HTERT RPE-1 (cell line): ENCODE data around the gene EML3.
"Not testable (repeated sequence)": the region's sequence is repeated elsewhere in the genome, so short reads cannot be mapped to it uniquely, and the experiment has no call there.

Source experiments
- in situ Hi-C: fragments of 300-500 bp; cut with MboI; formaldehyde crosslinking; loops from 4 replicates; pipeline ENCODE4 v1.14.3; 2020; ENCODE audit warnings: low sequenced_read_pairs

The EML3 gene

DNA sequence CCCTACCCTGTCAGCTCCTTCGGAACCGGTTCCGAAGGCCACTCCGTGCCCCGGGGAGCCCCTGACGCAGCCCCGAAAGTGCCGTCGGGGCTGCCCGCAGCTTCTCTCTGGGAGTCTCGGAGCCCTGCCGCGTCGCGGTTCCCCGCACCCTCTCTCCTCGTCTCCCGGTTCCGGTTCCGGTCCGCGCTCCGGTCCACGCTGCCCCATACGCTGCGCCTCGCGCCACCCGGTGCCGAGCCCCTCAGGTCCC, 11.5 kb downstream of the EML3 start:
- in situ Hi-C loops: no loop called here

GRCh38 chr11:62600367-62601121, 12.0 kb downstream of the EML3 start:
- in situ Hi-C loops: no loop called here

DNA sequence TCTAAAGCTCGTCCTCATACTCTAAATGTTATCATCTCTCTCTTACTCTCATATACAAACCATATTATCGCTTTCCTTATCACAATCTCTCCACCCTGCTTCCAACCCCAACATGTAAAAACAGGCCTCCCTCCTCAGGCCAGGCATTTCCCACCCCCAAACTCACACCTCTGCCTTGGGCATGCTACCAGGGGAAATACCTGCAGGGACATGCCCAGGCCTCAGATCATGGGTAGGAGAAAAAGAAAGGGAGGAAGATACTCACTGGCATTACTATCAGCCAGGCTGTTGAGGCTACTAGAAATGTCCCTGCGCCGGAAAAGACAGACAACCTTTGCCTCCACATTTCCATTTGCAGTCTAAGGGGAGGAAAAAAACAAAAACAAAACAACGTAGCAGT, 12.7 kb downstream of the EML3 start:
- in situ Hi-C loops: no loop called here

- in situ Hi-C loops: no loop called here
These were observed 13.4 kb downstream of the EML3 start for GRCh38 chr11:62599069-62599696.

- in situ Hi-C loops: no loop called here
These were observed 17.5 kb downstream of the EML3 start for GRCh38 chr11:62595124-62595523.

DNA sequence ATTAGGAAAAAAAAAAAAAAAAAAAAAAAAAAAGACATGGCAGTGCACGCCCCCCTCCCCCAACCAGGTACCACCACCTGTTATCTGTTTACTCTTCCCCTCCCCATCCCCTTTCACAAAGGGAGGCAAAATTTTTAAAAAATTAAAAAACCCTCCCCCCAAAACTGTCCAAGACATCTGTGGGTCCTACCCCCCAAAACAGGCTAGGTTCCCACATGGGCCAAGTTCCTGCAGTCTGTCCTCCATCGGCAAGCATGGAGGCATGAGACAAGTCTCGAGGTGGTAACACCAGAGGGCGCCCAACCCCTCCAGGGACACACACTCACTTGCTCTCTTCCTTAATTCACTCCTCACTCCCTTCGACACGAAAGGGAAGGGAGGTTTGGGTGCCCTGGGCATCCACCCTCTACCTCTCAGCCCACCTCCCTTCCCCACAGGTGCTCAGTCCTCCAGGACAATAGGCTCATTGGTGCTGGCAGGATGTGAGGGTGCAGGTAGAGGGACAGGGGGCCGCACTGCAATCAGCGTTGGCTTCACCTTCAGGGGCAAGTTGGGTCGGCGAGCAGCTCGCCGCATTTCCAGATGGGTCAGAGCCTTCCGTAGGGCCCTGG, 19.0 kb downstream of the EML3 start:
- in situ Hi-C loops: no loop called here

GRCh38 chr11:62592989-62593421, 19.6 kb downstream of the EML3 start:
- in situ Hi-C loops: no loop called here

DNA sequence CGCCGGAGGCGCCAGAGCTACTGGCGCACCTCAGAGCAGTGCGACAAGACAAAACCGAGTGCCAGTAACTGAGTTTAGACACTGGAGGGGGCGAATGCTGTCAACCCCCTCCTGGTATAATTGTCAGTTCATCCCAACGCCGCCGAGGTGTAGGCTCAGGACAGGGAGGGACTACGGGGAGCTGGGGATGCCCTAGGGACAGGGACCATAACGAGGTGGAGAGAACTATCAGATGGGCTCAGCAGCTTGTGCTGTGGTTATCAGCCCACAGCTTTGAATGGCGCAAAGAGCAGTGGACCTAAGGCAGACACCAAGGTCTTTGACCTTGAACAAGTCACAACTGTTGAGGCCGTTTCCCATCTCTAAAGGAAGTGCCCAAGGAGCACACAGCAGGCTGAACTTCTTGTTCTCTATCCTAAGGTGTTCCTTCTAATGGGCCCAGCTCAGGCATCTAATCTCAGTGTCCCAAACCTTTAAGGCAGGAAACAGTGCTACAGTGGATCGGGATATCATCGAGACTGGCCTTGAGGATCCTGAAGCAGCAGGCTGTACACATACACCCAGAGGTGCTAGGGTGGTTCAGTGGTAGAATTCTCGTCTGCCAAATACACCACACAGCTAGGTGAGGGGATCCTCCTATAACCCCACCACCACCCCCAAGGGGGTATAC, 20.3 kb downstream of the EML3 start:
- in situ Hi-C loops: no loop called here

DNA sequence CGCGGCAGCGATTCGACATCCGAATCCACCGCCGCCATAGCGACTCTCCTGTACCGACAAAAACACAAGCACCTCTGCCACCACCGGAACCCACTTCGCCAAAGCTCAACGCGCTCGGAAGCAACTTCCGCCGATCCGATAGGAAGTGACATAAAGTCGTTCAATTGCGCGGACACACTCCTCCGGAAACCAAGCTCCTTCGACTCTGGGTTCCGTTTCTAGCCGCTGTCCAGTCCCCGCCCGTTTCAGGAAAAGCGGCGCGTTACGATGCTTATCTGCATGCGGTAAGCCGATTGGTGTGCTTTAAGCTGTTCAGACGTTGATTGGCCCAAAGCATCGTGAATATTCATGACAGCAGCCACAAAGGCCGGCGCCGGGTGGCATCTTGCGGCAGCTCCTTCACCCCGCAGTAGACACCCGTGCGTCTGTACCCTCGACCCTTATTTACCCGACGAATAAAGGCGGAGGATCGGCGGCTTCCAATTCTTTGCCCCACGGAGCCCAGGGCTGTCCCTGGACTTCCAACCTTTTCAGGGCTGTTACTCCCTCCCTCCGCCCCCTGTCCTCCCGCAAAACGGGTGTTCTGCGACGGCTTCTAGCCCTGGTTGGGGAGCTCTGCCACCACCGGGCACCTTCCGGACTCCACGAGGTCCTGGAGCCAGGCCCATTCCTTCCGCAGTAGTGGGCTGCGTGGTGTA, 21.0 kb downstream of the EML3 start, which contains the start of gene TUT1:
TUT1 (minus strand) TSS at position 76 of the 698 bp plus-strand sequence; CDS start at position 38, 38 bp downstream.
- in situ Hi-C loops: no loop called here

DNA sequence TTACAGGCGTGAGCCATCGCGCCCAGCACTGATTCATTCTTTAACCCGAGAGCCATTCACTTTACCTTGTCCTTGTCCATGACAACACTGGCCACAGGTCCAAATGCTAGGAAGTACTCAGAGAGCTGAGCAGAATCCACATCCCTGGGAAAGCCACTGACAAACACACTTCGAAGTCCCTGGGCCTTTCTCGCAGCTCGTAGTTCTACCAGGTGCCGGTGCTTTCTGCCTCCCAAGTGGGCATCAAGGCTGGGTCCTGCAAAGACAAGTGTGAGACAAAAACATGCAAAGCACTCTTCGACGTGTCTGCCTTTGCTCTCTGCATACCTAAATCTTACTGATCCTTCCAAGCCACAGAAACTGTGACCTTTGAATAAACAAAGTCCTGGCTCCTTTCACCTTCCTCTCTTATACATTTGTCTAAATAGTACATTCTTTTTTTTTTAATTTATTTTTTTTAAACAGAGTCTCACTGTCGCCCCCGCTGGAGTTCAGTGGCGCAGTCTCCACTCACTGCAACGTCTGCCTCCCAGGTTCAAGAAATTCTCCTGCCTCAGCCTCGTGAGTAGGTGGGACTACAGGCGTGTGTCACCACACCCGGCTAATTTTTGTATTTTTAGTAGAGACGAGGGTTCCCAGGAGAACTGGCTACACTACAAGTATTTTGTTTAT, 23.5 kb downstream of the EML3 start:
- in situ Hi-C loops: no loop called here

- in situ Hi-C loops: not testable (repeated sequence)
These were observed 27.2 kb downstream of the EML3 start for GRCh38 chr11:62585356-62585755.

- in situ Hi-C loops: not testable (repeated sequence)
These were observed 30.8 kb downstream of the EML3 start for GRCh38 chr11:62581735-62582134.

DNA sequence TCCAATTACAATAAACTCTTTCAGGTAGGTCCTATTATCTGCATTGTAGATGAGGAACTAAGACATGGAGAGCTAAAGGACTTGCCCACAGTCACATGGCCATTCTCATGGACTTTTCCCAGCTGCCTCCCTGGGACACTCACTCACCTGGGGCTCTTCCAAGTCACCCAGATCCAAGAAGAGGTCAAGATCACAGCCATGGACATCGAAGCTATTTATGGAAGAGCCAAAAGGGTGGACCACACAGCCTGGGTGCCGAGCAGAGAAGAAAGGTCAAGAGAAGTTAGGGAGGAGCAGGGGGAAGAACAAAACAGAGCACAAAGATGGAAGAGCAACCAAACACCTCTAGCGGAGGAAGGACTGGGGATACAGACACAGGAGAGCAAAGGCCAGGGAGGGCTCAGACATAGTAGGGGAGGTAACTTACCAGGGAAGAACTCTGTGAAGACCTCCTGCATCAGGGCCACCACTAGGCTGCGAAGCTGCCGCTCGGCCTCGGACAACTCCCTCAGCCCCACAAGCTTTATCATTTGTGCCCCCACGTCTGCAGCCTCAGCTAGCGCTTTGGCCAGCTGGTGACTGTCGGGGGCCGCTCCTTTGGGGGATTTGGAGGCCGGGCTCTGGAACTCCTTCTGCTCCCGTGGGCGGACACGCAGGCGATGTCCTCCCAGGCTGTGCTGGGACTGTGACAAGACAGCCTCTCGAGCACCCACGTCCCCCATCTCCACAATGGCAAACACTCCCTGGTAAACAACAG, 31.4 kb downstream of the EML3 start:
- in situ Hi-C loops: no loop called here

DNA sequence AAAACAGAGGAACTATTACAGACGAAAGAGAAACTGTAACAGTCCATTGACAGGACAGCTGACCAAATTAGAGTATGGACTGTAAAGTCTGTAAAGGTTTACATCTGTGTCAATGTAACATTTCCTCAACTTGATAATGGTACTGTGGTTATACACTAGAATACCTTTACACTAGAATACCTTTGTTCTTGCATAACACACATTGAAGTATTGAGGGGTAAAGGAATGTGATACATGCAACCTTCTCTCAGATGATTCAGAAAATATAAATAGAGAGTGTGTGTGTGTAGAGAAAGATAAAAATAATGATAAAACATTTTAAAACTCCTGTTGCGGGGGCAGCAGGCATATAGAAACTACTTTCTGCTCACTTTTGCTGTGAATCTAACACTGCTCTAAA, 33.3 kb downstream of the EML3 start:
- in situ Hi-C loops: no loop called here

- in situ Hi-C loops: no loop called here
These were observed 34.0 kb downstream of the EML3 start for GRCh38 chr11:62578541-62578940.

DNA sequence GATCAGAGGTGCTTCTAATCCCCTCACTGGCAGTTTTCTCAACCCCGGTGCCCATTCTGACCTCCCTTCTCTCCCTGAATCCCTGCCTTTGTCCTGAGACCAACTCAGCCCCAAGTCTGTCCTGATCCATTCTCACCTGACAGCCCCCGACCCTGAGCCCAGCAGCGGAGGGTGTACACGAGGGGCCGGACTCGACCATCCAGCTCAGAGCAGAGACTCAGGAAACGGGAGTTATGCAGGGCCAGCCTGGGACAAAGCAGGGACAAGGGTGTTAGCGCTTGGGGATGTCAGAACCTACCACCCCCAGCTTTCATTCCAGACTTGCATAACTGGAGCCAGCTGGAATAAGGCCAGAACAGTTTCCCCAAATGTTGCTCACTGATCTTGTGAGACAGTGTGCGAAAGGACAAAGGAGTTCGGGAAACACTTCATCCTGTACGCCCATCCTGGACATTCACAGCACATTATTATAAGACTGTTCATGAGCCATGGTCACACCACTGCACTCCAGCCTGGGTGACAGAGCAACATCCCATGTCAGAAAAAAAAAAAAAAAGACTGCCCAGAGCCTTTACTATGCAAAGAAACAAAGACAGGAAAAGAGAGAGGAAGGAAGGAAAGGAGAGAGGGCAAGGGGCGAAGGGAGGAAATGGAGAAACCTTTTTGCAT, 35.4 kb downstream of the EML3 start:
- in situ Hi-C loops: no loop called here

DNA sequence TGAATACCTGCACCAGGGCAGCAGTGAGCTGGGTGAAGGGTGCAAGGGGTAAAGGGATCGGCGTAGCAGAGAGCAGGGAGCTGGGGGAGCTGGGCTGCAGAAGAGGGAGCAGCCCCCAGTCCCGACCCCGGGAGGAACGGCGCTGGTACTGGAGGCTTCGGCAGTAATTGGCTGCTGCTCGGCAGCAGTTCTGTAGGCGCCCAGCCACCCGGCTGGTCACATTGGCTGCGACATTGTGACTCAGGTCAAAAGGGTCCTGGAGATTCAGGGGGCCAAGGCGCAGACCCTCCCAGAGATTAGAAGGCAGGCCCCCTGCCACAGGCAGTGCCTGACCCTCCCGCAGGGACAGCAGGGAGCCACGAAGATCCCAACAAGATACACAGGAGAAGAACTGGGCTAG, 36.7 kb downstream of the EML3 start:
- in situ Hi-C loops: no loop called here

- in situ Hi-C loops: no loop called here
These were observed 37.4 kb downstream of the EML3 start for GRCh38 chr11:62575156-62575555.

- in situ Hi-C loops: no loop called here
These were observed 38.1 kb downstream of the EML3 start for GRCh38 chr11:62574363-62575071.
